Keratinocyte (primary cell): Measurements from ENCODE around the gene OTOG.

Source experiments
- CTCF ChIP-seq, 3 experiments: IDR thresholded peaks in 1 of 3; conservative IDR thresholded peaks in 1 of 3; optimal IDR thresholded peaks in 1 of 3; 2 replicates in 2 of 3; 3 replicates in 1 of 3; pipeline versions ENCODE3 to v1.5.1; 2011; ENCODE audit warnings: low read length in 3 of 3, mild to moderate bottlenecking in 3 of 3, moderate library complexity in 2 of 3, control low read depth in 1 of 3, inconsistent platforms in 1 of 3; ENCODE audit not compliant: insufficient read depth in 2 of 3; ENCODE audit errors: extremely low read depth in 1 of 3
- EZH2 ChIP-seq: IDR thresholded peaks from one replicate; pipeline ENCODE4 v1.6.1; 2012; ENCODE audit warnings: inconsistent platforms, mild to moderate bottlenecking, low read length, moderate library complexity

- TF ChIP-seq CTCF (optimal IDR thresholded peaks at IDR 0.05 in 1 of 3, IDR thresholded peaks at IDR 0.05 in 1 of 3, conservative IDR thresholded peaks at IDR 0.05 in 1 of 3; ENCODE audit: extremely low read depth in 1 of 3, insufficient read depth in 2 of 3, low read length in 3 of 3) (no peak), EZH2 (no peak)
These were observed 39.3 kb upstream of the OTOG start for GRCh38 chr11:17507773-17508172.
